Neural progenitor cell (in vitro differentiated cells): ENCODE results near the gene NRG3. TPM values are rescaled to one million over a fixed set of nuclear protein-coding genes. Genes with fewer than 3 reads are reported as not detected.

ENCODE experiments used
- DNase-seq: peaks from one replicate; pipeline ENCODE4 v3.0.0-alpha.2; 2016; ENCODE audit warnings: low spot score
- H2AFZ ChIP-seq: fragments of 200-600 bp; sonication (generic); replicated peaks from 2 replicates; pipeline ENCODE4 v1.6.1; 2016; ENCODE audit warnings: antibody characterized with exemption
- H3F3A ChIP-seq: fragments of 200-600 bp; sonication (generic); 2 replicates; pipeline ENCODE4 v1.6.1; 2016; ENCODE audit warnings: antibody characterized with exemption, low read depth
- H3K27ac ChIP-seq: fragments of 200-600 bp; sonication (generic); 2 replicates; pipeline ENCODE4 v1.5.1; 2016; ENCODE audit warnings: mild to moderate bottlenecking
- H3K27me3 ChIP-seq: fragments of 200-600 bp; sonication (generic); 2 replicates; pipeline ENCODE4 v1.6.1; 2016; ENCODE audit warnings: mild to moderate bottlenecking, moderate library complexity
- H3K36me3 ChIP-seq: fragments of 200-600 bp; sonication (generic); 2 replicates; pipeline ENCODE4 v1.5.1; 2016
- H3K4me1 ChIP-seq: fragments of 200-600 bp; sonication (generic); 2 replicates; pipeline ENCODE4 v1.6.1; 2016; ENCODE audit warnings: mixed run types
- H3K4me2 ChIP-seq: fragments of 200-600 bp; sonication (generic); 2 replicates; pipeline ENCODE4 v1.6.1; 2016
- H3K4me3 ChIP-seq: fragments of 200-600 bp; sonication (generic); 2 replicates; pipeline ENCODE4 v1.5.1; 2016
- H3K79me2 ChIP-seq: fragments of 200-600 bp; sonication (generic); 2 replicates; pipeline ENCODE4 v1.6.1; 2016; ENCODE audit warnings: low read depth
- H3K9ac ChIP-seq: fragments of 200-600 bp; sonication (generic); 2 replicates; pipeline ENCODE4 v1.6.1; 2016
- H3K9me3 ChIP-seq: fragments of 200-600 bp; sonication (generic); 2 replicates; pipeline ENCODE4 v1.5.1; 2016; ENCODE audit warnings: low read depth
- H4K20me1 ChIP-seq: fragments of 200-600 bp; sonication (generic); 2 replicates; pipeline ENCODE4 v1.6.1; 2016; ENCODE audit warnings: low read depth
- H3K27ac Mint-ChIP-seq: 3 replicates; pipeline ENCODE4 v1.8.0; 2021; ENCODE audit warnings: mixed read lengths
- H3K27me3 Mint-ChIP-seq: 2 replicates; pipeline ENCODE4 v1.8.0; 2022; ENCODE audit warnings: low read depth, mild to moderate bottlenecking, inconsistent platforms, moderate library complexity, mixed read lengths; ENCODE audit not compliant: insufficient read depth
- H3K36me3 Mint-ChIP-seq: 3 replicates; pipeline ENCODE4 v1.8.0; 2021; ENCODE audit warnings: mixed read lengths
- H3K4me1 Mint-ChIP-seq: 3 replicates; pipeline ENCODE4 v1.8.0; 2021; ENCODE audit warnings: mixed read lengths
- H3K4me3 Mint-ChIP-seq: 3 replicates; pipeline ENCODE4 v1.8.0; 2021; ENCODE audit warnings: mild to moderate bottlenecking, moderate library complexity, mixed read lengths
- H3K9me3 Mint-ChIP-seq: 3 replicates; pipeline ENCODE4 v1.8.0; 2020; ENCODE audit warnings: mixed read lengths
- CTCF ChIP-seq: fragments of 200-600 bp; sonication (generic); IDR thresholded peaks from 2 replicates; pipeline ENCODE4 v1.5.1; 2017; ENCODE audit warnings: antibody characterized with exemption, mild to moderate bottlenecking
- EZH2 ChIP-seq: fragments of 200-600 bp; sonication (generic); IDR thresholded peaks from 2 replicates; pipeline ENCODE4 v1.6.1; 2017; ENCODE audit warnings: antibody characterized with exemption, mild to moderate bottlenecking, moderate library complexity
- EZH2phosphoT487 ChIP-seq: fragments of 200-600 bp; sonication (generic); IDR thresholded peaks from 2 replicates; pipeline ENCODE4 v1.6.1; 2017; ENCODE audit warnings: antibody characterized with exemption
- total RNA-seq: library from RNA; depleted of rRNA; stranded (reverse); fragments of >200 nt; gene quantifications from 2 replicates; pipeline ENCODE4 v1.2.3, GENCODE V29; 2015; ENCODE audit warnings: low replicate concordance

NRG3 gene
- total RNA-seq, 1 donor from 2014 or later: 1.9 TPM

GRCh38 chr10:82191653-82192052, 316.7 kb downstream of the NRG3 start:
- no peak overlapping the region for H3K9ac ChIP-seq
- no peaks in the 10 kb centered on the region for H3K4me1 ChIP-seq
- H3K9me3 Mint-ChIP-seq: no peaks in the 10 kb centered on the region
- H3K27ac Mint-ChIP-seq: no peak overlapping the region
- H3K4me1 Mint-ChIP-seq: no peaks in the 10 kb centered on the region
- H3F3A ChIP-seq: no peaks in the 10 kb centered on the region
- no peak overlapping the region for H3K4me3 ChIP-seq
- TF ChIP-seq EZH2phosphoT487 (no peak), CTCF (no peak), EZH2 (no peak)
- no peaks in the 10 kb centered on the region for H3K27me3 ChIP-seq
- H3K4me3 Mint-ChIP-seq: no peak overlapping the region
- H3K36me3 Mint-ChIP-seq: no peaks in the 10 kb centered on the region
- H3K9me3 ChIP-seq: no peaks in the 10 kb centered on the region
- no peak for DNase-seq
- no peaks in the 10 kb centered on the region for H4K20me1 ChIP-seq
- H3K27ac ChIP-seq: no peak overlapping the region
- H3K36me3 ChIP-seq: no peaks in the 10 kb centered on the region
- H3K79me2 ChIP-seq: no peaks in the 10 kb centered on the region
- no peak overlapping the region for H2AFZ ChIP-seq
- H3K4me2 ChIP-seq: no peak overlapping the region
- no peaks in the 10 kb centered on the region for H3K27me3 Mint-ChIP-seq

GRCh38 chr10:82192665-82193064, 317.7 kb downstream of the NRG3 start:
- Mint-ChIP-seq H3K27me3 (no peaks in the 10 kb centered on the region), H3K4me1 (no peaks in the 10 kb centered on the region)
- no peak overlapping the region for H3K4me2 ChIP-seq

DNA sequence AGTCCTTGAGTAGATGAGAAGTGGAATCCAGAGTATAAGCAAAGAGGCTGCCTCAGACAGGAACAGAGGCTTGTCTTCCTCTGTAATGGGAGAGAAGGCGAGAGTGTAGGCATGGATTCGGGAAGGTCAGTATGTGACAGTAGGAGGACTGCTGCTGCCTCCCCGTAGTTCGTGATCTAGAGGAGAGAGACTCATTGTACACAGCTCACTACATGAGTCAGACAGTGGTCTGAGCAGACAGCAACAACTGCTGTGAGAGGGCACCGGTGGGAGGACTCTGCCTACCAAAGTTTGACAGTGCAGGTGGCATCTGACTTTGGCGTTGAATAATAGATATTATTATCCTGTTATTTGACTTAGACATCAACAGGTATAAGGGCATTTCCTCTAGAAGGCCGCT, 319.4 kb downstream of the NRG3 start:
- no peaks in the 10 kb centered on the region for H3K27me3 Mint-ChIP-seq
- no peak for TF ChIP-seq EZH2
- TF ChIP-seq CTCF: no peak
- TF ChIP-seq EZH2phosphoT487: no peak
- no peaks in the 10 kb centered on the region for H3F3A ChIP-seq

More at GRCh38 chr10:82192665-82193064, 317.7 kb downstream of the NRG3 start:
- DNase-seq: no peak
- Mint-ChIP-seq H3K4me3 (no peak overlapping the region), H3K9me3 (no peaks in the 10 kb centered on the region), H3K27ac (no peak overlapping the region), H3K36me3 (no peaks in the 10 kb centered on the region)
- Histone ChIP-seq H3K9me3 (no peaks in the 10 kb centered on the region), H3K4me3 (no peak overlapping the region), H3K9ac (no peak overlapping the region), H3K27me3 (no peaks in the 10 kb centered on the region), H3K4me1 (no peaks in the 10 kb centered on the region), H4K20me1 (no peaks in the 10 kb centered on the region), H3K36me3 (no peaks in the 10 kb centered on the region), H3K27ac (no peak overlapping the region), H2AFZ (no peak overlapping the region), H3F3A (no peaks in the 10 kb centered on the region), H3K79me2 (no peaks in the 10 kb centered on the region)
- TF ChIP-seq EZH2: no peak
- no peak for TF ChIP-seq EZH2phosphoT487
- no peak for TF ChIP-seq CTCF

More for the DNA sequence above, 319.4 kb downstream of the NRG3 start:
- no peak for DNase-seq
- no peaks in the 10 kb centered on the region for H3K36me3 ChIP-seq
- H3K4me3 ChIP-seq: no peak overlapping the region
- no peaks in the 10 kb centered on the region for H3K27me3 ChIP-seq
- Mint-ChIP-seq H3K36me3 (no peaks in the 10 kb centered on the region), H3K27ac (no peak overlapping the region), H3K4me1 (no peaks in the 10 kb centered on the region), H3K9me3 (no peaks in the 10 kb centered on the region), H3K4me3 (no peak overlapping the region)
- H3K9ac ChIP-seq: no peak overlapping the region
- no peaks in the 10 kb centered on the region for H3K9me3 ChIP-seq
- no peaks in the 10 kb centered on the region for H4K20me1 ChIP-seq
- H3K4me2 ChIP-seq: no peak overlapping the region
- no peak overlapping the region for H2AFZ ChIP-seq
- no peak overlapping the region for H3K27ac ChIP-seq
- H3K4me1 ChIP-seq: no peaks in the 10 kb centered on the region
- no peaks in the 10 kb centered on the region for H3K79me2 ChIP-seq
